Ovary (tissue), 3 donors: ENCODE data around the gene HEATR3.

Source experiments
- CTCF ChIP-seq, 3 donors: fragments of 450-650 bp in 2 of 3; fragments of 200-600 bp in 1 of 3; IDR thresholded peaks; one replicate each; pipeline versions ENCODE4 v1.5.1 to v1.8.0; 2016 to 2022; ENCODE audit warnings: antibody characterized with exemption in 3 of 3, mild to moderate bottlenecking in 1 of 3
- EP300 ChIP-seq: sonication (generic); formaldehyde crosslinking; IDR thresholded peaks from one replicate; pipeline ENCODE4 v1.6.1; 2017; ENCODE audit warnings: antibody characterized with exemption
- POLR2A ChIP-seq: fragments of 450-650 bp; IDR thresholded peaks from one replicate; pipeline ENCODE4 v1.6.1; 2017; ENCODE audit warnings: antibody characterized with exemption, mild to moderate bottlenecking, moderate library complexity
- donor health status: DM: no; HTN: no; CAD: no.

- TF ChIP-seq CTCF (IDR thresholded peaks at IDR 0.05) = no peak
- no peak for TF ChIP-seq POLR2A
- no peak for TF ChIP-seq EP300
Measured at GRCh38 chr16:50068550-50068949, 2.8 kb downstream of the HEATR3 start.
